Smooth muscle cell (in vitro differentiated cells): ENCODE results near the gene COL4A2. TPM values are rescaled to one million over a fixed set of nuclear protein-coding genes. Genes with fewer than 3 reads are reported as not detected.
"Not testable (repeated sequence)": the region's sequence is repeated elsewhere in the genome, so short reads cannot be mapped to it uniquely, and the experiment has no call there.

Source experiments
- DNase-seq: peaks from one replicate; lab custom pipeline; 2025; ENCODE audit not compliant: unreplicated experiment; lab: John Stamatoyannopoulos, UW
- H2AFZ ChIP-seq: fragments of 200-600 bp; sonication (generic); 2 replicates; pipeline ENCODE4 v1.6.0; 2016; ENCODE audit warnings: antibody characterized with exemption, low read depth, mild to moderate bottlenecking
- H3F3A ChIP-seq: fragments of 200-600 bp; sonication (generic); 2 replicates; pipeline ENCODE4 v1.6.0; 2017; ENCODE audit warnings: antibody characterized with exemption, low read depth
- H3K27ac ChIP-seq: fragments of 200-600 bp; sonication (generic); 2 replicates; pipeline ENCODE4 v1.5.1; 2016; ENCODE audit warnings: low read depth, mild to moderate bottlenecking
- H3K27me3 ChIP-seq: fragments of 200-600 bp; sonication (generic); 2 replicates; pipeline ENCODE4 v1.6.1; 2016; ENCODE audit warnings: low read depth, mild to moderate bottlenecking
- H3K36me3 ChIP-seq: fragments of 200-600 bp; sonication (generic); 2 replicates; pipeline ENCODE4 v1.5.1; 2016; ENCODE audit warnings: low read depth
- H3K4me1 ChIP-seq: fragments of 200-600 bp; sonication (generic); 2 replicates; pipeline ENCODE4 v1.5.1; 2016; ENCODE audit warnings: low read depth
- H3K4me2 ChIP-seq: fragments of 200-600 bp; sonication (generic); 2 replicates; pipeline ENCODE4 v1.6.0; 2016; ENCODE audit warnings: mild to moderate bottlenecking
- H3K4me3 ChIP-seq: fragments of 200-600 bp; sonication (generic); 2 replicates; pipeline ENCODE4 v1.5.1; 2016; ENCODE audit warnings: mild to moderate bottlenecking
- H3K79me2 ChIP-seq: fragments of 200-600 bp; sonication (generic); 2 replicates; pipeline ENCODE4 v1.6.0; 2016; ENCODE audit warnings: low read depth, mild to moderate bottlenecking
- H3K9ac ChIP-seq: fragments of 200-600 bp; sonication (generic); 2 replicates; pipeline ENCODE4 v1.6.0; 2016; ENCODE audit warnings: low read depth
- H3K9me3 ChIP-seq: fragments of 200-600 bp; sonication (generic); replicated peaks from 2 replicates; pipeline ENCODE4 v1.5.1; 2016; ENCODE audit warnings: low read depth
- H4K20me1 ChIP-seq: fragments of 200-600 bp; sonication (generic); 2 replicates; pipeline ENCODE4 v1.6.0; 2016; ENCODE audit warnings: low read depth
- WGBS: methylation state at CpG from one replicate; pipeline ENCODE4 v1.1.7; 2016; ENCODE audit warnings: low lambda C conversion rate; 5-methylcytosine and 5-hydroxymethylcytosine counted together
- polyA plus RNA-seq: library from polyadenylated mRNA; unstranded; fragments of >200 nt; fragmentation: Nextera tagmentation; extraction: Ambion mirVana; gene quantifications from 2 replicates; pipeline ENCODE4 v1.2.1, GENCODE V29; 2016
- total RNA-seq: library from RNA; depleted of rRNA; stranded (reverse); fragments of >200 nt; gene quantifications from 2 replicates; pipeline ENCODE4 v1.2.3, GENCODE V29; 2014
- TF ChIP-seq, protein P1 (sequence below): fragments of 200-600 bp; sonication (generic); IDR thresholded peaks from 2 replicates; pipeline ENCODE4 v1.5.1; 2017; ENCODE audit warnings: borderline replicate concordance, mild to moderate bottlenecking, antibody characterized with exemption; ENCODE audit not compliant: insufficient read depth, poor library complexity, severe bottlenecking

Gene COL4A2
- total and polyA plus RNA-seq, 2 experiments from 2014 or later = 1,456 to 2,786 TPM

DNA sequence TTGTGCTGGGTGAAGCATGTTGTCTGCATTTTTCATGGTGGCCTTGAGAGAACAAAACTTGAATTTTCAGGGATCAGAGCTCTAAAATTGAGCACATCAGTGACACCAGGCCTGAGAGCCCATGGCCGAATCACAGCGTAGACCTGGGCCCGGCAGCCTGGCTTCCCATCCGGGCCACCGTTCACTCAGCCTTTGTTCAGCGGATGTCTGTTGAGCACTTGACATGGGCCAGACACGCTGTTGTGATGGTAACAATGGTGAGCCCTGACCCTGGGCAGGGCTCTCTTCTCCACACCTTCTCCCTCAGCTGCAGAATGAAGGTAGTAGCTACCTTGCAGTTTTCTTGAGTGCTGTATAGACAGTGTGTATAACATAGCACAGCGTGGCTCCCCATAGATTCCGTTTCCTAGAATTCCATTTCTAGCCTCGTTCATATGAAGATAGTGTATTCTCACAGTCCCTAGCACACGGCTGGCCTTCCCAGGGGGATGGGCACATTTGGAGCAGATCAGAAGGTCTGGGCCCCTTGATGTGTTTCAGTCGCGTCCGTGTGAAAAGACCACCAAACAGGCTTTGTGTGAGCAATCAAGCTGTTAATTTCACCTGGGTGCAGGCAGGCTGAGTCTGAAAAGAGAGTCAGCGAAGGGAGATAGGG is 179.1 kb downstream of the COL4A2 start:
- 65% methylated on average over 15 of the region's 15 CpGs for WGBS
- peaks cover 17% of the 10 kb centered on the region for H3K36me3 ChIP-seq

DNA sequence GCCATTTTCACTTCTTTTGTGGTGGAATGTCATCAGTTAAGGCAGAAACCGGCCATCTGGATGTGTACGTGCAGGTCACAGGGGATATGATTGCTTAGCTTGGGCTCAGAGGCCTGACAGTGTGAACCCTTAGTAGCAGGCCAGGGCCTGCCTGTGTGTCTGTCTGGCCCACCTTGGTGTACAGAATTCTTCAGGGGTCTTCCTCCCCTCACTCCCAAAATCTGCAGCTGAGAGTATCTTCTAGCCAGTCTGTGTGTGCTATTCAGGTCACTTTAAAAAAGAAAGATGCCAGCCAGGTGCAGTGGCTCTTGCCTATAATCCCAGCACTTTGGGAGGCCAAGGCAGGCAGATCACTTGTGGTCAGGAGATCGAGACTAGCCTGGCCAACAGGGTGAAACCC is 179.8 kb downstream of the COL4A2 start:
- not testable (repeated sequence) for H3K79me2 ChIP-seq, H3K9me3 ChIP-seq, DNase-seq, H3K9ac ChIP-seq, H3K4me3 ChIP-seq, H2AFZ ChIP-seq, H3K4me2 ChIP-seq, H3K27me3 ChIP-seq
- peaks cover 91% of the 10 kb centered on the region for H3F3A ChIP-seq
- 37% methylated on average over 3 of the region's 3 CpGs for WGBS
- peaks cover 89% of the 10 kb centered on the region for H4K20me1 ChIP-seq
- peak overlapping the region; percentile 79 for H3K27ac ChIP-seq
- peaks cover 20% of the 10 kb centered on the region for H3K36me3 ChIP-seq
- peaks cover 15% of the 10 kb centered on the region for H3K4me1 ChIP-seq

More for the DNA sequence above, 179.1 kb downstream of the COL4A2 start:
- DNase-seq = no peak
- Histone ChIP-seq H3K79me2 (peaks cover 4% of the 10 kb centered on the region), H3K4me2 (no peak overlapping the region), H3F3A (peaks cover 84% of the 10 kb centered on the region), H3K4me1 (peaks cover 15% of the 10 kb centered on the region), H3K9me3 (no peaks in the 10 kb centered on the region), H3K9ac (no peak overlapping the region), H4K20me1 (peaks cover 82% of the 10 kb centered on the region), H2AFZ (no peak overlapping the region), H3K4me3 (no peak overlapping the region), H3K27ac (peak overlapping the region; percentile 79), H3K27me3 (no peaks in the 10 kb centered on the region)
- TF ChIP-seq, protein P1, sequence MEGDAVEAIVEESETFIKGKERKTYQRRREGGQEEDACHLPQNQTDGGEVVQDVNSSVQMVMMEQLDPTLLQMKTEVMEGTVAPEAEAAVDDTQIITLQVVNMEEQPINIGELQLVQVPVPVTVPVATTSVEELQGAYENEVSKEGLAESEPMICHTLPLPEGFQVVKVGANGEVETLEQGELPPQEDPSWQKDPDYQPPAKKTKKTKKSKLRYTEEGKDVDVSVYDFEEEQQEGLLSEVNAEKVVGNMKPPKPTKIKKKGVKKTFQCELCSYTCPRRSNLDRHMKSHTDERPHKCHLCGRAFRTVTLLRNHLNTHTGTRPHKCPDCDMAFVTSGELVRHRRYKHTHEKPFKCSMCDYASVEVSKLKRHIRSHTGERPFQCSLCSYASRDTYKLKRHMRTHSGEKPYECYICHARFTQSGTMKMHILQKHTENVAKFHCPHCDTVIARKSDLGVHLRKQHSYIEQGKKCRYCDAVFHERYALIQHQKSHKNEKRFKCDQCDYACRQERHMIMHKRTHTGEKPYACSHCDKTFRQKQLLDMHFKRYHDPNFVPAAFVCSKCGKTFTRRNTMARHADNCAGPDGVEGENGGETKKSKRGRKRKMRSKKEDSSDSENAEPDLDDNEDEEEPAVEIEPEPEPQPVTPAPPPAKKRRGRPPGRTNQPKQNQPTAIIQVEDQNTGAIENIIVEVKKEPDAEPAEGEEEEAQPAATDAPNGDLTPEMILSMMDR = no peak

- Histone ChIP-seq H3K4me2 (no peak overlapping the region), H3K4me3 (no peak overlapping the region), H3K4me1 (peaks cover 15% of the 10 kb centered on the region), H3K9ac (no peak overlapping the region), H3K9me3 (no peaks in the 10 kb centered on the region), H3K79me2 (peaks cover 4% of the 10 kb centered on the region), H3K36me3 (peaks cover 24% of the 10 kb centered on the region), H3K27ac (peak overlapping the region; percentile 24), H3K27me3 (no peaks in the 10 kb centered on the region), H2AFZ (no peak overlapping the region), H4K20me1 (peaks cover 95% of the 10 kb centered on the region), H3F3A (peaks cover 80% of the 10 kb centered on the region)
- TF ChIP-seq, protein P1 = no peak
- WGBS = 88% methylated on average over 24 of the region's 24 CpGs
- no peak for DNase-seq
Measured at GRCh38 chr13:110490009-110490770, 183.1 kb downstream of the COL4A2 start.

DNA sequence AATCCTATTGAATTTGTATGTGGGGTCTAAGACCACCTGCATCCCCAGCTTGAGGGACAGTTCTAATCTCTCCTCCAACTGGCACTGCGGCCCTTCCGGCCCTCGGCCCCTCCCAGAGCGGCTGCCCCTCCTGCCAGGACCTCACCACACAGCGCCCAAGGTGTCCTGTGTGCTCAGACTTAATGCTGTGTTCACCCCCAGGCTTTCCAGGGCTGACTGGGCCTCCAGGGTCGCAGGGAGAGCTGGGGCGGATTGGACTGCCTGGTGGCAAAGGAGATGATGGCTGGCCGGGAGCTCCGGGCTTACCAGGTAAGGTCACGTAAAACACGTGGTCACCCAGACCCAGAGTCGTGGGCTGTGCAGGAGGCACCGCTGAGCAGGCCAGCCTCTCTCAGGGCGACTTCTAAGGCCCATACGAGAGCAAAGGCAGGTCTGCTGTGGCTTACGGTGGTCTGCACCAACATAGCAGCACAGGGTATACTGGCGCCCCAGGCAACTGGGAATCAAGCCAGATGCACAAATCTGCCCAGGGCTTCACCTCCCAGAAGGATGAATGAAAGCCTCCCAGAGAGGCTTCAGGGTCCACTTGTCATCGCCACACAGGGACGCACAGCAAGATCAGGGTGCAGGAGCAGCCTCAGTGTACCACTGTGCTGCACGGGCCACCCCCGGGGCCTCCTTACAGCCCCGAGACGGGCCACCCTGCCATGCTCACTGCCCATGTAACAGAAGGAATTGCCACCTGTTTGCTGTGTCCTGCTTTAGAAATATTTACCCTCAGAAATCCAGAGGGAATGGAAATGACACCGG is 185.0 kb downstream of the COL4A2 start:
- WGBS = 96% methylated on average over 24 of the region's 24 CpGs
- peaks cover 93% of the 10 kb centered on the region for H4K20me1 ChIP-seq
- H3F3A ChIP-seq = peaks cover 86% of the 10 kb centered on the region
- H3K36me3 ChIP-seq = peaks cover 33% of the 10 kb centered on the region
- H3K79me2 ChIP-seq = peaks cover 4% of the 10 kb centered on the region
- no peak for DNase-seq
- H3K4me1 ChIP-seq = peaks cover 2% of the 10 kb centered on the region
- no peaks in the 10 kb centered on the region for H3K27me3 ChIP-seq
- H2AFZ ChIP-seq = no peak overlapping the region
- H3K9ac ChIP-seq = no peak overlapping the region
- TF ChIP-seq, protein P1 = no peak
- peak overlapping the region; percentile 11 for H3K27ac ChIP-seq
- H3K4me2 ChIP-seq = no peak overlapping the region
- H3K4me3 ChIP-seq = no peak overlapping the region
- no peaks in the 10 kb centered on the region for H3K9me3 ChIP-seq
